Activated T-cell treated with anti-CD3 and anti-CD28 coated beads, Interleukin-2, amount 50 U/mL, for 1 hour (primary cell): ENCODE data around the gene PSME3IP1.

ENCODE experiments used
- DNase-seq: peaks from one replicate; pipeline ENCODE4 v3.0.0-alpha.2; 2020

The PSME3IP1 gene

GRCh38 chr16:57166451-57166850 lies 19.4 kb downstream of the PSME3IP1 start:
- DNase-seq = no peak

GRCh38 chr16:57165938-57166337 lies 19.9 kb downstream of the PSME3IP1 start:
- no peak for DNase-seq

- no peak for DNase-seq
Observed at GRCh38 chr16:57165483-57165882, 20.4 kb downstream of the PSME3IP1 start.

GRCh38 chr16:57163842-57164241 lies 22.0 kb downstream of the PSME3IP1 start:
- DNase-seq = no peak

- no peak for DNase-seq
Observed at GRCh38 chr16:57159447-57159846, 26.4 kb downstream of the PSME3IP1 start.

- no peak for DNase-seq
Observed at GRCh38 chr16:57157533-57157932, 28.3 kb downstream of the PSME3IP1 start.

- no peak for DNase-seq
Observed at GRCh38 chr16:57156351-57156703, 29.5 kb downstream of the PSME3IP1 start.

- DNase-seq = no peak
Observed at GRCh38 chr16:57155702-57156350, 30.0 kb downstream of the PSME3IP1 start.

- no peak for DNase-seq
Observed at GRCh38 chr16:57153841-57154240, 32.0 kb downstream of the PSME3IP1 start.

- no peak for DNase-seq
Observed at GRCh38 chr16:57152096-57153093, 33.4 kb downstream of the PSME3IP1 start.

- no peak for DNase-seq
Observed at GRCh38 chr16:57151369-57151768, 34.5 kb downstream of the PSME3IP1 start.

GRCh38 chr16:57150682-57151330 lies 35.0 kb downstream of the PSME3IP1 start:
- DNase-seq = no peak

GRCh38 chr16:57149391-57149790 lies 36.4 kb downstream of the PSME3IP1 start:
- no peak for DNase-seq

- DNase-seq = no peak
Observed at GRCh38 chr16:57148481-57148880, 37.4 kb downstream of the PSME3IP1 start.

- DNase-seq = no peak
Observed at GRCh38 chr16:57147381-57148221, 38.2 kb downstream of the PSME3IP1 start.

GRCh38 chr16:57146735-57147134 lies 39.1 kb downstream of the PSME3IP1 start:
- no peak for DNase-seq

GRCh38 chr16:57146040-57146647 lies 39.7 kb downstream of the PSME3IP1 start:
- DNase-seq = no peak

- no peak for DNase-seq
Observed at GRCh38 chr16:57145046-57146021, 40.5 kb downstream of the PSME3IP1 start.

GRCh38 chr16:57144027-57144426 lies 41.8 kb downstream of the PSME3IP1 start:
- no peak for DNase-seq

- no peak for DNase-seq
Observed at GRCh38 chr16:57143149-57143921, 42.5 kb downstream of the PSME3IP1 start.
